GM21360 (cell line): ENCODE measurements around the gene CELSR3.

Source experiments
- ATAC-seq: cut with Tn5 transposase; IDR thresholded peaks from one replicate; pipeline ENCODE4 v1.9.1; 2021; ENCODE audit warnings: mild to moderate bottlenecking, moderate library complexity; ENCODE audit not compliant: unreplicated experiment

The CELSR3 gene

DNA sequence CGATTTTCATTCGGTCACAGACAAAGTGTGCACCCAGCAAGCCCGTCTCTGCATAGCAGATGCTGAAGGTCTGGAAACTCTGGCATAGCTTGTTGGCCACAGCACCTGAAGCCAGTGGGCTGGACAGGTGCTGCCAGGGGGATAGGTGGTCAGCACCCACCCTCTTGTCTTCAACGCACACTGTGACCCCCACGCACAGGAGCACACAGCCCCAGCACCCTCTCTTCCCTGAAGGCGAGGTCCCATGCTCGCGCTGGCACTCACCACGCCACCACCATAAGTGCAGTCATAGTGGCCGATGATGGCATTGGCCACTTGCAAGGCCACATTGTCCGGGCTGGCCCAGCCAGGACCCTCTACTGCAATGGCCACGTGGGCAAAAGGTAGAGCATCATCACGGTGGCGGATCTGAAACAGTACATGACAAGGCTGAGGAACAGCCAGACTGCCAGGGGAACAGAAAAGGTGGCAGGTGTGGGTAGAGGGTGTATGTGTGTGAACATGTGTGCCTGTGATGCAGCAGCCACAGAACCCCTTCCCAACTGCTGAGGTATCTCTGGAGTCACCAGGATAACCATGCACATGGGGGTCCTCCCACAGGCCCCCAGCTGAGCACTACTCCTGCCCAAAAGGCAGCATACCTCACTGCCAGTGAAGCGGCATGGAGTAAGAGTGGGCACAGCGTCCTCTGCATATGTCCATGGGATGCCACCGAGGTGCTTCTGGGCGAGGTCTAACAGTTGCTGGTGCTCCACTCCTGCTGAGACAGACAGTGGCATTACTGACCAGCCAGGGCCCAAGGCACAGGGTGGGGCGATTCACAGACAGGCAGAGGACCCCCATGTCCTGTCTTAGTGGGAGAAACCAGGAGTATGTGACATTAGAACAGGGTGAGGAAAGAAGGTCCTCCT, 61.7 kb downstream of the CELSR3 start:
- ATAC-seq = no peak

DNA sequence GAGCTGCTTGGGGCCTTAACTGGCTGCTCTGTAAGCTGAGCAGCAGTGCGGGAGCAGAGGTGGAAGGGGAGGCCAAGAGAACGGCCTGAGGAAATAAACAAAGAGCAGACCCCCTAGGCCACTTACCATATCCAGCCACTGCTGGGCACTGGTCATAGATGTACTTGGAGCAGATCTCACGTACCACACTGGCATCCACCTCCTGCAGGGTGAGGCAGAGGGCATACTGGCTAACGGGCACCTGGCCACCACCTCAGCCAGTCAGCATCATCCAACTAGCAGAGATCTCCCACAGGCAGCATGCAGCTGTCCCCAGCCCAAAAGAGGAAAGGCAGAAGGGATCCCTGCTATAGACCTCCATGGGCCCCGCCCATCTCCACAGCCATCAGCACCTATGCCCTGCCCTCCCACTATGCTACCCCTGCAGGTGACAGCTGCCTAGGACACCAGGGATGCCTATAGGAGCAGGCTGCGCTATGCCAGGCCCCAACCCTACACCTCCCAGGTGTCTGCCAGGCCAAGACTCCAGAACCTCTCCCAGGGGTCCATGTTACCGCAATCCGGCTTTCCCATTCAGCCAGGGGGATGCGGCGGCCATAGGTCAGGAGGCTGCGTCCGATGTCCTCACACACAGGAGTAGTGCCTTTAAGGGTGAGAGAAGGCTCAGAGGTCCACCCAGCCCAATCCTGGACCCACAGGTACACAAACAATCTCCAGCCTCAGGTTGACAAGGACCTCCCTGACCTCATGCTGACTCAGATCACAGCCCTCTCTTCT, 63.0 kb downstream of the CELSR3 start:
- no peak for ATAC-seq

DNA sequence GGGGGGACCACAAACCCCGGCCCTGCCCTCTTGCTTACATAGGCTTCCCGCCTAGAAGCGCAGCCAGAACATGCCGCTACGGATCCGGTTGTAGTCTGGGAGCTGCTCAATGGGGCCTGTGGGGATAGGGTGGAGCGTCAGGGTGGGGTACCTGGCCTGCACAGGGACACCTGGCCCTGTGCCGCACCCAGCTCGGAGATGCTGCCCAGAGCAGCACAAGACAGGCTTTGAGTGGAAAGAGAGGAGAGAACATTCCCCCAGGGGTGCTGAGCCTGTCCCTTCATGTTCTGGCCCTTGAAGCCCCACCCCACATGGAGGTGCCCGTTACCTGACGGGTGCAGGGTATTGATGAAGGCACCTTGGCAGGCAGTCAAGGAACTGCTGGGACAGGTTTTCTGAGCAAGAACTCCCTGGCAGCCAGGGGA, 63.6 kb downstream of the CELSR3 start:
- no peak for ATAC-seq

DNA sequence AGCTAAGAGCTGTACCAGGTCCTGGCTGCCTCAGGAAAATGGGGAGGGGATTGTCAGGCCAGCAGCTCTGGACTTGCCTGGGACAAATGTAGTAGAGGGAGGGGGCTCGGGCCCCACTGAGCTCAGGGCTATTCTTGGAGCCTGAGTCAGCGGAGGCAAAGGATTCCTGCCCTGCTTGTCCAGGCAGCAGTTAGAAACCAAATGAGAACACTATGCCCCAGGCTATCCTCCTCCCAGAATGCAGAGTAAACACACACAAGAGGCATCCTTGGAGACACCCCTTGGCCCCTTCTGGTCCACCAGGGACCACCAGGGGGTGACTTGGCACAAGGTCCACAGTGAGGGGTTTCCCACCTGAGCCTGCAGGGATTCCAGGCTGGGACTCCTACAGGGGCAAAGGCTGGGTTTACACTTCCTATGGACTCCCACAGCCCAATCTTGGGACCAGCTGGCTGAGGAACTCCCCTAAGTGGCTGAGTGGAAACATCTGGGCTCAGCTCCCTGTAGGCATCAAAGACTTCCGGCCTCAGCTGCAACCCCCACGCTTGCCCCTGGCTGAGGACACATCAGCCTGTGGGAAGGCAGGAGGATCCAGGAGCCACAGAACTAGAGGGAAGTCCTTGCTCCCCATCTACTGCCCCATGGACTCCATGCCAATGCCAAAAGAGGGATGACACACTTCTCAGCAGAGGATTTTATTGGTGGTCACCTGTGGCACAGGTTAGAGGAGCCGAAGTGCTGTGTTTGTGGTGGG, 64.2 kb downstream of the CELSR3 start:
- ATAC-seq = no peak

DNA sequence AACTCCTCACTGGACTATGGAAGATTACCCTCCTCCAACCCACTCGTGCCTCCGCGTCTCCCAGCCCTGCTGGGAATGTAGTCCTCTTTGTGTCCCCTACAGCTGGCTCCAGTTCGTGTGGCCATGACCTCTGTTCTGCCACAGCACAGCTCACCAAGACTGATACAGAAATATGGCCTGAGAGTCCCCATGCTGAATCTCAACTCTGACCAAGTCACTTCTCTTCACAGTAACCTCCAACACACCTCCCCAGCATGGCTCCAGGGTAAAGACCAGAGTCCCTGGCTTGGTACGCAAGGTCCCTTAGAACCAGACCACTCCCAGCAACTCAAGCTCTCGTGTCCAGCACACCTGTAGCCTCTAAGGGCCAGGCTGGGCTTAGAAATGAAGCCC, 65.3 kb downstream of the CELSR3 start:
- ATAC-seq = no peak

DNA sequence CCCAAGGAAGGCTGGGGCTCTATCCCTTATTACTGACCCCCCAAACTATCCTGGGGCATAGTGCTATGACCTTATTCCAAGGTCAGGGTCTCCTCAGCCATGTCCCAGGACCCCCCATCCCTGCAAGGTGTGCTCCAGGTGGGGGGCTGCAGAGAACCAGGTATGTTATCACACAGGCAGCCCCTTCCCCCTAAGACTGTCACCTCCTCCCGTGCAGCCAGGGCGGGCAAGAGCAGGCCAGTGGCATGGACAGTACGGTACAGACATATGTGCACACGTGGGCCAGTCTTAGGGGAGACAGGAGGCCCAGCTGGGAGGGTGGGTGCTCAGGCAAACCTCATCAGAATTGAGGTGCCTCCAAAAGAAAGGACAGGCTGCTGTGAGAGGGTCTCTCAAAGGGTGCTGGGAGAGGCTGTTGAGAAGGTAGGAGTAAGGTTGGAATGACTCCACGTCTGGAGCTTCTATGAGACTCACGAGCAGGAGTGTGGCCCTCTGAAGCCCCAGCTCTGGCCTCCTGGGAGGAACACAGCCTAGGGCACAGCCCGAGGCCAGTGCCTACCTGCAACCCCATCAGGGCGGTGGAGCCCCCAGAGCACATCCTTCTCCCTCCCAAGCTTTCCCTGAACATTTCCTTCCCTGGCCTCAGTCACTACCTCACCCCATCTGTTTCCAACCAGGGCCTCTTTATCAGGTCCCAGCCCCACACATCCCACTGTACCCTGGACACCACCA, 65.8 kb downstream of the CELSR3 start:
- no peak for ATAC-seq

DNA sequence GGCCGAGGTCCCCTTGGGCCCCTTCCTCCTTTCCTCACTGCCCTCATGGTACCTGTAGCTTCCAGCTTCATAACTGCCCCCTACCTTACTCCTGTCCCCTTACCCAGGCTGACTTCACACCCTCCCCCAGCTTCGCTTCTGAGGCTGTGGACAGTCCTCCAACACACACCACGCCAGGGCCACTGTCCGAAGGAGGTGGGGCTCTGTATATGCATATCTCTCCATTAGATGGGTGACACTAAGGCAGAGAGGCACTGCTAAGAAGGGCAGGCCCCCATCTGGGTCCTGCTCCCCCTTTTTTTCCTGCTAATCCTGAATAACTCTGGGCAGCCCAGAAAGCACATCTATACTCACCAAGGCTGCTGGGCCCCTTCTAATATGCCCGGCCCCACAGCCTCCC, 66.5 kb downstream of the CELSR3 start:
- ATAC-seq = no peak

DNA sequence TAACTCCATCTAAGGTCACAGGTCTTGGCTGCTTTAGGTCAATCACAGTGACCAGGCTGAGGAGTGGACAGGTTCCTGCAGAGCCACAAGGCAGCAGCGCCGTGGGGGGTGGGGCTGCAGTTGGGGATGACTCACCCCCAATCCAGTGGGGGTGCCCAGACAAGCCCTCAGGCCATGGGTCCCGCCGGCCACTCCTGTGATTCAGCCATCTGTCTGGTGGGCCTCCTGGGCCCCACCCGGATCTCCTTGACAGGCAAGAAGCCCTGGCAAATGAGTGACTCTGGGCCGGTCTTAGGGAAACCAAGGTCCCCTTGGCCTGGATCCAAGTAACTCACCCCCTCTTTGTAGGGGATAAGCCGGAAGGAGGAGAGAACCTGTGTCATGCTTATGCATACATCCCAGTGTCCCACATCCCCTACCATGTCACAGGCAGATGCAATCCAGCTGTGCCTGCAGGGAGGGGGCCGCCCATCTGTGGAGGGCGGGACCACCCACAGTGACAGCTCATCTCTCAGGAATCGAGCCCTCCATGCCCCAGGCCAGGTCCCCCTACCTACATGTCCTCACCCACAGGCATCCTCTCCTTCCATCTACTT, 67.1 kb downstream of the CELSR3 start:
- ATAC-seq = no peak

DNA sequence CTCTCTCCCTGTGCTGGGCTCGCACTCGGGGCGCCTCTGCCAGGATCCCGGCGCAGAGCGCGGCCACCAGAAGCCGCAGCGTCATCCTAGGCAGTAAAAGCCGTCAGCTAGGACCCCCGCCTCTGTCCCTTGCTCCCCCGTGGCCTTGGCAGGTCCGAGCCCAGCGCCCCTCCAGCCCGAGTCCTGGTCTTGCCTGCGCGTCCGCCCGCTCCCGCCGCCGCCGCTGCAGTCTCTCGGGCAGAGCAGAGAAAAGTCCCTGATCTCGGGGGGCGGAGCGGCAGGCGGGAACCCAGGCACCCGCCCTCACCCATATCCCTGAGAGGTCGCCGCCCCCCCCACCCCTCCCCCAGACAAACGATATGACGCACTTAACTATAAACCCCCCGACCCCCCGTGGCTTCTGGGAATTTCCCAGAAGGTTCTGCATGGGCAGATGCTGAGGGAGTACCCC, 67.6 kb downstream of the CELSR3 start, which contains the start of gene COL7A1:
Gene COL7A1, minus strand, starts transcription at position 255 of the 451 bp plus-strand sequence. Its CDS starts 170 bp downstream, at position 85.
- no peak for ATAC-seq

DNA sequence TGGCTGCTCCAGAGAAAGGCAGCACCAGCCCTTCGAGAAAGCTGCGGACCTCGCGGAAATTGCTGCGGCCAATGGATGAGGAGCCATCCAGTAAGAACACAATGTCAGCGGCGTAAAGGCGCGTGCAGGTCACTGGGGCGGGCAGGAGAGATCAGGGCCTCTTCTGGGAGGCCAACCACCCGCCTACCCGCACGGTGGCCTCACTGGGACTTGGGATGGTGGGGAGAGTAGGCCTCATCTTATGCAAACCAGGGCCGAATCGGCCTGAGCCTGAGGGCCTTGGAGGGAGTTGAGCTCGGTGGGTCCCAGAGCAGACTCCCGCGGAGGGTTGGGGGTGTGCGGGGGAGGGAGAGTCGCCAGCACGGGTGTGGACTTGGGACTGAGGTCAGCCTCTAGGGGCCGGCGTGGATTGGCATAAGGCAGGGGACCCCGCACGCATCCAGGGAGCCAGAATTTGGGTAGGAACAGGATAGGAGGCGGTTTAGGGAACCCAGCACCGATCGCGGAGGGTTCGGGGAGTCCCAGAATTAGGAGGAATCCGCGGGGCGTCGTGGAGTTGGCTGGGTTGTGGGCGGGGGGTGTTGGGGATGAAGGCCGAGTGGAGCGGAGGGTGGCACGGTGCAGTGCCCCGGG, 68.2 kb downstream of the CELSR3 start:
- ATAC-seq = no peak

DNA sequence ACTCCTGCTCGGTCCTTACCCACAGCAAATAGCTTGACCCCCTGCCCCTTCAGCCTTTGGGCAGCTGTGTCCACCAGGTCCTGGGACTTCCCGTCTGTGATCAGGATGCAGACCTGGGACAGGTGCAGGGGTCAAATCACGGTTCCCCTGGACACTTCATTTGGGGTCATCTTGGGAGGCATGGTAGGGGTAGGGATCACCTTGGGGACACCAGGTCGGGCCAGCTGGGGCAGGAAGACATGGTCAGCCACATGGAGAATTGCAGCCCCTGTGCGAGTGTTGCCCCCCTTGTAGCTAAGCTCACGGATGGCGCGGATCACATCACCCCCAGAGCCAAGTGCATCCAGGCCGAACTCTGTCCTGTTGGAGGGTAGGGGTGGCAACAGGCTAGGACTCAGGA, 69.3 kb downstream of the CELSR3 start:
- no peak for ATAC-seq

DNA sequence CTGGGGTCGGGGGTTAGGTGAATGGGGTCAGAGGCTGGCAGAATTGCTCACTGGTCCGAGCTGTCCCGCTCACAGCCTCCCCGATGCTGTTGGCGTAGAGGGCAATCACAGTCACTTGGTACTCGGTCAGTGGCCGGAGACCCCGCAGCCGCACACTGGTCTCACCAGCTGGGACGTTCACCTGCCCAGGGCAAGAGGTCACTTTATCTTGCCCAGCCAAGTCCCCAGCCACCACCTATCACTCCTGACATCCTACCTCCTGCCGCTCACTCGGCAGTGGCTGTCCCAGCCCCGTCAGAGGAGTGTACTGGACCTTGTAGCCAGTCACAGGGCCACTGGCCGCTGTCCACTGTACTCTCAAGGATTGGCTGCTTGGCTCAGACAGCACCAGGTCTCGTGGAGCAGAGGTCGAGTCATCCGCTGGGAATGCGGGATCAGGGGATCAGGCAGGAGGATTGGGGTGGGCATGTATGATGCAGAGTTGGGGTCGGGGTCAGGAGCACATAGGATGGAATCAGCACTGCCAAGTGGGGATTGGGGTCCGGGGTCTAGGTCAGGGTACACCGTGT, 70.1 kb downstream of the CELSR3 start:
- ATAC-seq = no peak

DNA sequence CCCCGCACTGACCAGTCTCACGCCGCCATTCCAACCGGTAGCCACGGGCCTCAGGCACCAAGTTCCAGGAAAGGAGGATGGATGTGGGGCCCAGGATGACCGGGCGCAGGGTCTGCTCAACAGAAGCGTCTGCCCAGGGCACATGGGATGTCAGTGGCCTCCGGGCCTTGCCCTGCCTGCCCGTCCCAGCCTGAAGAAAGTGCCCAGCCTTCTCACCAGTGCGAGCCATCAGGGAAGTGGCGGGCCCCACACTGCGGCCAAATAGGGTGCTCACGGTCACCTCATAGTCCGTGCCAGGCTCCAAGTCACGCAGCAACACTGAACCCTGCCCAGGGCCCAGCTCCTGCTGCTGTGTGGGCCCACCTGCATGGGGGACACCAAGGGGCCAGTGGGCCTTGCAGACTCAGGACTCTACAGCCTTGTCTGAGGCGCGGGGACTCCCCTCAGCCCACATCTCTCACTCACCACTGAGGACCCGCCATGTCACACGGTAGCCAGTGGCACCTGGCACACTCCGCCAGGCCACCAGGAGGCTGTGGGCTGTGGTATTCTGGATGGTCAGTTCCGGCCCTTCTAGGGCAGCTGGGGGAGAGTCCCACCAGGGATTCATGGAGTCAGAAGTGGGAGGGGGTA, 70.7 kb downstream of the CELSR3 start:
- no peak for ATAC-seq

DNA sequence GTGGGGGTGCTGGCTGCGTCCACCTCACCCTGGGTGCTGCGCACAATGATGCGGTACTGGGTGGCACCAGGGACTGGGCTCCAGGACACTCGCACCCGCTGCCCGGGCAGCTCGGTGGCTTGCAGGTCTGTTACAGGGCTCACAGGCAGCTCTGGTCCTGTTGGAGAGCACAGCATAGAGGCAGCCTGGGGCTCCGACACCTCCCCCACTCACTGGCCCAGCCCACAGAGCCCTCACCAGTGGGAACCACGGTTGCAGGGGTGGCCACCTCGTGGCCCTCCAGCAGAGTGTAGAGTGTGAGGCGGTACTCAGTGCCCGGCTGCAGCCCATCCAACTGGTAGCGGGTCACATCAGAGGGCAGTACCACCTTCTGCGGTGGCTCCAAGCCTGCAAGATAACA, 71.2 kb downstream of the CELSR3 start:
- ATAC-seq = no peak

DNA sequence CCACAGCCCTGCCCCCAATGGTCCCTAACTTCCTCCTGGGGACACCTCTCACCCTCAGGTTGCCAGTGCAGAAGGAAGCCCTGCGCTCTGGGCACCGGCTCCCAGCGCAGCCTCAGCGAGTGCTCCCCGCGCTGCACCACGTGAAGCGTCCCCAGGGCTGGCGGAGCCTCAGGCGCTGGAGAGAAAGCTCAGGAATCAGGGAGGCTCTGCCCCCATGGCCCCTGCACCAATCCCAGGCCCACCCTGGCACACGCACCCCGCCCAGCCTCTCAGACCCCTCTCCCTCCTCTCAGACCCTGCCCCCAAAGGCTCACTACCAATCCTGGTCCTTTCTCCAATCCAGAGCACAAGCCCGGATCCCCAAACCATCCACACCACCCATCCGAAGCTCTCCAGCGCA, 74.5 kb downstream of the CELSR3 start:
- no peak for ATAC-seq

DNA sequence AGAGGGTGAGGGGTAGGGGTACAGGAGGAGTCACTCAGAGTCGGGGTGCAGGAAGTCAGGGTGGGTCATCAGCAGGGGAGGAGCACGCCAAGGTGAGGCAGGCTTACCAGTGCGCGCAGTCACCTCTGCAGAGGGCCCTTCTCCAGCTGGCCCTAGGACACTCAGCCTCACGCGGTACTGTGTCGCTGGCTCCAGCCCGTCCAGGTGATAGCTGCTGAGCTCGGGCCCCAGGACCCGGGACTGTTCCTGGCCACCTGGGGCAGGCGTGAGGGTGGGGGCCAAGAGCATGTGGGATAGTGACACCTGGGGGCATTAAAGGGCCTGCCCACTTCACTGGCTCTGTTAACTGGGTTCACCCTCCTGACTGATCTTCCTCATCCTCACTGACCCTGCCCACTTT, 75.0 kb downstream of the CELSR3 start:
- no peak for ATAC-seq
